NCI-H2081 treated with DMSO at 0.1 percent for 48 hours (cell line): ENCODE data around the gene CAPN5.
"Not testable (repeated sequence)": the region's sequence is repeated elsewhere in the genome, so short reads cannot be mapped to it uniquely, and the experiment has no call there.

Source experiments
- DNase-seq: peaks from one replicate; lab custom pipeline; 2025; lab: John Stamatoyannopoulos, UW

The CAPN5 gene

GRCh38 chr11:77066229-77067042 lies at the start of gene CAPN5:
CAPN5 (plus strand) TSS chr11:77066971; CDS start chr11:77084887, 17,916 bp downstream.
- peak; percentile 26 for DNase-seq

- not testable (repeated sequence) for DNase-seq
Measured at GRCh38 chr11:77018396-77018924, 48.3 kb upstream of the CAPN5 start.

GRCh38 chr11:77019976-77020595 lies 46.7 kb upstream of the CAPN5 start:
- DNase-seq, result no peak

- DNase-seq, result no peak
Measured at GRCh38 chr11:77020734-77021133, 46.0 kb upstream of the CAPN5 start.

- no peak for DNase-seq
Measured at GRCh38 chr11:77024745-77025144, 42.0 kb upstream of the CAPN5 start.

GRCh38 chr11:77026221-77026620 lies 40.5 kb upstream of the CAPN5 start:
- no peak for DNase-seq

GRCh38 chr11:77026743-77027142 lies 40.0 kb upstream of the CAPN5 start:
- DNase-seq, result no peak

GRCh38 chr11:77027275-77027674 lies 39.5 kb upstream of the CAPN5 start:
- DNase-seq, result no peak

GRCh38 chr11:77029829-77030228 lies 36.9 kb upstream of the CAPN5 start:
- DNase-seq, result no peak

- no peak for DNase-seq
Measured at GRCh38 chr11:77030834-77031414, 35.8 kb upstream of the CAPN5 start.

- DNase-seq, result no peak
Measured at GRCh38 chr11:77031599-77031998, 35.2 kb upstream of the CAPN5 start.

- no peak for DNase-seq
Measured at GRCh38 chr11:77035039-77035438, 31.7 kb upstream of the CAPN5 start.

GRCh38 chr11:77035580-77035979 lies 31.2 kb upstream of the CAPN5 start:
- DNase-seq, result no peak

GRCh38 chr11:77036398-77036797 lies 30.4 kb upstream of the CAPN5 start:
- no peak for DNase-seq

- no peak for DNase-seq
Measured at GRCh38 chr11:77037057-77037456, 29.7 kb upstream of the CAPN5 start.

- no peak for DNase-seq
Measured at GRCh38 chr11:77038029-77038824, 28.5 kb upstream of the CAPN5 start.

GRCh38 chr11:77038825-77039326 lies 27.9 kb upstream of the CAPN5 start:
- no peak for DNase-seq

GRCh38 chr11:77039491-77040400 lies 27.0 kb upstream of the CAPN5 start:
- no peak for DNase-seq

- no peak for DNase-seq
Measured at GRCh38 chr11:77040401-77040777, 26.4 kb upstream of the CAPN5 start.

GRCh38 chr11:77040889-77041288 lies 25.9 kb upstream of the CAPN5 start:
- no peak for DNase-seq
